HG03045 (cell line): ENCODE measurements around the gene FCHSD1.
"Not testable (repeated sequence)": the region's sequence is repeated elsewhere in the genome, so short reads cannot be mapped to it uniquely, and the experiment has no call there.

Experiments used
- ATAC-seq: cut with Tn5 transposase; IDR thresholded peaks from one replicate; pipeline ENCODE4 v1.9.1; 2021; ENCODE audit warnings: mild to moderate bottlenecking, moderate library complexity; ENCODE audit not compliant: unreplicated experiment

FCHSD1 gene

GRCh38 chr5:141618030-141618803 is 33.0 kb downstream of the FCHSD1 start:
- ATAC-seq = peak; percentile 27

DNA sequence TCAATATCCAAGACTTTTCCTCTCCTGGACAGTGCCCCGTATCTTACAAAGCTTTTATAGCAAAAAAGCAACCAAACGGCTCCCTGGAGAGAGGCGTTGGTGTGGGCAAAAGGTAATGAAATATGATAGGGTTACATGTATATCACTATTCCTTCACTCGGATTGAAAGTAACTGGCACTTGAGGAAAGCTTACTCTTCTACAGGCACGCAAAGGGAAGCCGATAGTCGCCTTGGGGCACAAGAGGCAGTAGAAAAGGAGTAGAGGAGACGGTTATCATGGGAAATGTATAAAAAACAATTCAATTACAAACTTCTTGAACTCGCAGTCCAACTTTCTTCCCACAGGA is 33.6 kb downstream of the FCHSD1 start:
- no peak for ATAC-seq

DNA sequence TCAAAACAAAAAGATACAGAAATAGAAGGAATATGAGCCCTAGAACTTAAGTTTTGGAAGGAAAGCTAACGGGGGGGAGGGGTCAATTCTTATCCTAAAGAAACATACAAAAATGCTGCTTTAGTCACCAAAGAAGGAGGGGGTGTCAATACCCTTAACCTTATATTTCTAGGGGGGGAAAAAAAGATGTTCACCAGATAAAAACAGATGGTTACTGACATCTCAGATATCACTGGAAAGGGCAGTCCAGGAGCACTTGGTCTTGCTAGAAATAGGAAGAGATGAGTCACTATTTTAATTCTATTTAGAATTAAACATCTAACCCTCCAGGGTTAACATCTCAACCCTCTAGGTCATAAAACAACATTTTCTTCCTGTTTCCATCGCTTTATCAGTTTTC is 34.1 kb downstream of the FCHSD1 start:
- ATAC-seq = no peak

- no peak for ATAC-seq
Measured at GRCh38 chr5:141615991-141616720, 35.1 kb downstream of the FCHSD1 start.

- ATAC-seq = no peak
Measured at GRCh38 chr5:141613344-141613743, 37.9 kb downstream of the FCHSD1 start.

GRCh38 chr5:141611289-141611688 is 39.9 kb downstream of the FCHSD1 start:
- no peak for ATAC-seq

DNA sequence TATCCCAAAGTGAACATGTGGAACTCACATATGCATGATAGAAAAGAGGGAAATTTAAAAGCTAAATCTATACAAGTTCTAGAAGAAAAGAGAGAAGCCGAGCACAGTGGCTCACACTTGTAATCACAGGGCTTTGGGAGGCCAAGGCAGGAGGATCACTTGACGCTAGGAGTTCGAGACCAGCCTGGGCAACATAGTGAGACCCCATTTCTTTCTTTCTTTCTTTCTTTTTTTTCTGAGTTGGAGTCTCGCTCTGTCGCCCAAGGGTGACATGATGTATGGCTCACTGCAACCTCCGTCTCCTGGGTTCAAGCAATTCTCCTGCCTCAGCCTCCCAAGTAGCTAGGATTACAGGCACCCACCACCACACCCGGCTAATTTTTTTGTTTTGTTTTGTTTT is 41.3 kb downstream of the FCHSD1 start:
- not testable (repeated sequence) for ATAC-seq

- ATAC-seq = no peak
Measured at GRCh38 chr5:141609044-141609443, 42.2 kb downstream of the FCHSD1 start.

- ATAC-seq = no peak
Measured at GRCh38 chr5:141608557-141608956, 42.7 kb downstream of the FCHSD1 start.

DNA sequence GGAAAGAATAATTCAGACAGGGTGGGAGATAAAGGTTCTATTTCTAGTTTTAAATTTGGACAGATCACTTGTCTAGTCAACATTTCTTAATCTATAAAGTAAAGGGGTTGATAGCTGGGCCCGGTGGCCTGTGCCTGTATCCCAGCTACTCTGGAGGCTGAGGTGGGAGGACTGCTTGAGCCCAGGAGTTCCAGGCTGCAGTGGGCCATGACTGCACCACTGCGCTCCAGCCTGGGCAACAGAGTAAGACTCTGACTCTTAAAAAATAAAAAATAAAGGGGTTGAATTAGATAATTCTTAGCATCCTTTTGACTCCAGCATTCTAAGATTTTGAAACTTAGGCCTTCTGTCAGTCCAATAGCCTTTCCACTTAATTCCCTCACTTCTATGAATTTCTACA is 43.2 kb downstream of the FCHSD1 start:
- no peak for ATAC-seq

DNA sequence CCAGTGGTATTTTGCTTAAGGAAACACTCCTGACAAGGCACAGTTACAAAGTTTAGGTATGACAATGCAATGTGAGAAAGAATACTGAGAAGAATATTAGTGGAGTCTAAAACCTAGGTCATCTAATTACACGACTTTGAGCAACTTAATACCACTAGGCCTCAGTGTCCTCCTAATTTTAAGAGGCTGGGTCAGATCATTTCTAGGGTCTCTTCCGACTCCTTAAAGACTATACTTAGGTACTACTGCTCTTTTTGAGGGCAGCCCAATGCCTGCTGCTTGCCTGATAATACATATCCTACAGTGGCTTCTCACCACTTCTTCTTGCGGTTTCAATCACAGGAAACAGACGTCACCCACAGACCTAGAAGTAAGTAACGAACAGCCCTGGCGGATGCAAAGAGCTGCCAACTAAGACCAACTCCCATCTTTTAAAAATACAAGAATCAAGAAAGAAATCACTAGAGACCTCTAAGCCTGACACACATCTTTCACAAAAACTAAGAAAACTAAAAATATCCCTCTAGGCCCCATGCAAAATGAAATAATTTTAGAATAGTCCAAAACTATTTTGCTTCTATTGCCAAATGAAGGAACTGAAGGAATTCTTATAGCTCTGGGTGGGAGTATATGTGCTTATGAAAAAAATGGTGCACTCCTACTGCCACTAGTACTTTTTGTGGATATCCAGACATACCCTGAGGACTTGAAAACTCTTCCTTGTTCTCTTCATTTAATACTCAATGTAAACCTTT is 45.5 kb downstream of the FCHSD1 start:
- peak; percentile 98 for ATAC-seq

GRCh38 chr5:141603923-141604717 is 47.1 kb downstream of the FCHSD1 start:
- ATAC-seq = no peak

GRCh38 chr5:141602606-141603005 is 48.6 kb downstream of the FCHSD1 start:
- ATAC-seq = no peak

DNA sequence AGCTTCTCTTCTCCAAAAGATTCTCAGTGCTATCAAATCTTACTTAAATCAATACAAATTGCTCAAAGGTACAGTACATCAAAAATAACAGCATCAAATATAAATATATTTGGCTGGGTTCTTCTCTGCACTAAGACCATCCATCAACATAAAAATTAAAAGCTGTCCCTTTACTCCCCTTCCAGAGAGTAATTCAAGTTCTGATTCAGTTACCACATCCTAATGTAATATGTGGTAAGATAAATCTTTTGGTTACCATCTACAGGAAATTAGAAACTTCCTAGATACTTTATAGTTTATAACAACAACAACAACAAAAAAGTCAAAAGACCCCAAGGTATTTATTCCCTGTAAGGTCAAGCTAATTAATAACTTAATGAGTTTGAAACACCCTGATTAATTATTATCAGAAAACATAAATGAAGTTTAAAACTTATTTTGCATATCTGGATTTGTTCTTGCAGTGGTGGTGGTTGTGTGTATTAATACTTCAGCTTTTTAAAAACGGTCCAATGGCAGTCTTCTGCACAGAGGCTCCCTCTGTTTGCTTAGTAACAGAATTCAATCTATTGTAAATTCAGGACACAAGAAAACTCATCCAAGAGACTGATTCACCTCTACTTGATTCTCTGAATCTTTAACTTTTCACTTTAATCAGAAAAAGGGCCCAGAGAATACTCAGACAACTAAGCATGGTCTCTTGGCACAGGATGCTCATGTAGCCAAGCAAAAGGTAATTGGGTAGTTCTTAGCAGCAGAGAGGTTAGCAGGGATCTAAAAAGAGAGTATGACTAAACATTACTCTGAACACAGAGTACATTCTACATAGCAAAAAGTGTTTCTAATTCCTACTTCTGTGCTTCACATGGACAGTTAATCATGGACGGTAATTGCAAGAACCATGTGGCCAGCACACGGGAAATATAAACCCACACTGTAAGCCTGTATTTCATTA is 52.5 kb downstream of the FCHSD1 start:
- ATAC-seq = no peak

GRCh38 chr5:141597814-141598213 is 53.4 kb downstream of the FCHSD1 start:
- ATAC-seq = no peak

GRCh38 chr5:141597394-141597793 is 53.8 kb downstream of the FCHSD1 start:
- no peak for ATAC-seq

GRCh38 chr5:141596867-141597266 is 54.4 kb downstream of the FCHSD1 start:
- no peak for ATAC-seq

- ATAC-seq = no peak
Measured at GRCh38 chr5:141590127-141590526, 61.1 kb downstream of the FCHSD1 start.
